GM19438 (cell line): ENCODE results near the gene PTGIR.

ENCODE experiments used
- ATAC-seq: cut with Tn5 transposase; IDR thresholded peaks from one replicate; pipeline ENCODE4 v1.9.1; 2021; ENCODE audit warnings: low read depth; ENCODE audit not compliant: unreplicated experiment

PTGIR gene

GRCh38 chr19:46601318-46602224 is 23.3 kb downstream of the PTGIR start, which contains the start of gene CALM3:
Gene CALM3 (plus strand): TSS chr19:46601330. CDS start chr19:46601435, 105 bp downstream.
- ATAC-seq = peak; percentile 46

- ATAC-seq = peak; percentile 72
Measured at GRCh38 chr19:46600384-46601317, 24.2 kb downstream of the PTGIR start.

GRCh38 chr19:46599716-46600373 is 25.0 kb downstream of the PTGIR start:
- no peak for ATAC-seq

DNA sequence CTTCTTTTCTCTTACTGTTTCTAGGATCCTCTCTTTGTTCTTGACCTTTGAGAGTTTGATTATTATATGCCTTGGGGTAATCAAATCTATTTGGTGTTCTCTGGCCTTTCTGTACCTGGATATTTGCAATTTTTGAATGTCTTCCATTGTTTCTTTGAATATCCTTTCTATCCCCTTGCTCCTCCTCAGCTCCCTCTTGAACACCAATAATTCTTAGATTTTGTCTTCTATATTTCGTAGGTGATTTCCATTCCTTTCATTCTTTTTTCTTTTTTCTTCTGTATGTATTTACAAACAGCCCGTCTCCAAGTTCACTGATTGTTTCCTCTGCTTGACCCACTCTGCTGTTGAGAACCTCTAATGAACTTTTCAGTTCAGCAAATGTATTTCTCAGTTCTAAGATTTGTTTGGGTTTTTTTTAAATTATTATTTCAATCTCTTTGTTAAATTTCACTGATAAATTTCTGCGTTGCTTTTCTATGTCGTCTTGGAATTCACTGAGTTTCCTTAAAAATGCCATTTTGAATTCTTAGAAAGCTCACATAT is 26.4 kb downstream of the PTGIR start:
- ATAC-seq = no peak

DNA sequence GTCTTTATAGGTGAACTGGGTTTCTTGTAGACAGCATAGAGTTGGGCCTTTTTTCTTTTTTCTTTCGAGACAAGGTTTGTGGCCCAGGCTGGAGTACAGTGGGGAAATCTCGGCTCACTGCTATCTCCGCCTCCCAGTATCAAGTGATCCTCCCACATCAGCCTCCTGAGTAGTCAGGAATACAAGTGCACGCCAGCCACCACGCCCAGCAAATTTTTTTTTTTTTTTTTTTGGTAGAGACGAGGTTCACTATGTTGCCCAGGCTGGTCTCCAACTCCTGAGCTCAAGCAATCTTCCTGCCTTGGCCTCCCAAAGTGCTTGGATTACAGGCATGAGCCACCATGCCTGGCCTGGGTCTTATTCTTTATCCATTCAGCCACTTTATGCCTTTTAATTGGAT is 28.9 kb downstream of the PTGIR start:
- no peak for ATAC-seq

- no peak for ATAC-seq
Measured at GRCh38 chr19:46591870-46592269, 33.0 kb downstream of the PTGIR start.

GRCh38 chr19:46591254-46591653 is 33.6 kb downstream of the PTGIR start:
- ATAC-seq = no peak

DNA sequence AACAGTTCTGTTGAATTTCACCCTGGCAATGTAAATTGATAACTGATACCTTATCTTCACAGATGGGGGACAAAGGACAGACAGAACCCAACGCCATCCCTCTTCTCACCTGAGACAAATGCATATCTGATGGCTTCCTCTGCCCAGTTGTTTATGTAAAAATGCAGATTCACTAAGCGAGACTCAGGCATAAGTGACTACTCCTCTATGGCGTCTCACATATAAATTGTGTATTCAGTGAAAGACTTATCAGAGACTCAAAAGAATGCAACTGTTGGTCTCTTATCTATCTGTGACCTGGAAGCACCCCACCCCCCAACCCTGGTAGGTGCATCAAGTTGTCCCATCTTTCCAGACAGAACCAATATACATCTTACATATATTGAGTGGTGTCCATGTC is 37.0 kb downstream of the PTGIR start:
- ATAC-seq = no peak

- ATAC-seq = no peak
Measured at GRCh38 chr19:46586294-46586693, 38.6 kb downstream of the PTGIR start.

DNA sequence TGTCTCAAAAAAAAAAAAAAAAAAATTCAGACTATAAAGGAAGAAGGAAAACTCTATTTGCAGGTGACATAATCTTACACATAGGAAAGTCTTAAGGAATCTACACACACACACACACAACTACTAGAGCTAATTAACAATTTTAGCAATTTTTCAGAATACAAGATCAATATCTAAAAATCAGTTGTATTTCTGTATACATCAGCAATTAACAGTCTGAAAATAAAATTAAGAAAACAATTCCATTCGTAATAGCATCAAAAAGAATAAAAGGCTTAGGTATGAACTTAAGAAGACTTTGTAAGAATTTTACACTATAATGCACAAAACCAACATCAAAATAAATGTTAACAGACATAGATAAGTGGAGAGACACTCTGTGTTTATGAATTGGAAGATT is 39.4 kb downstream of the PTGIR start:
- ATAC-seq = no peak

DNA sequence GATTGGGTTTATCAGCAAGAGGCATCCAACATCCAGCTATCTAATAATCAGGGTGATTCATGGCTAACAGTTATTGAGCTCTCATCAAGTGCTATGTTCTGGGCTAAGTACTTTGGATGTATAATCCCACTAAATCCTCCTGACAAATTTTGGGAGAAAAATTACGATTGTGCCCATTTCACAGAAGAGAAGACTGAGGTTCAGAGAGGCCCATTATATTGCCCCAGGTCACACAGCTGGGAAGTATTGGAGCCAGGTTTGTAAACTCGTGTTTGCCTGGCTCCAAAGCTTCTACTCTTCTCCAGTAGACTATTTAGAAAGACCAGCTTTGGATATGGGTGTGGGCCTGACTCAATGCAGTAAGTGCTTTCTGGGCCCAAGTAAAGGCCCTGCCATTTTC is 44.6 kb downstream of the PTGIR start:
- ATAC-seq = no peak

DNA sequence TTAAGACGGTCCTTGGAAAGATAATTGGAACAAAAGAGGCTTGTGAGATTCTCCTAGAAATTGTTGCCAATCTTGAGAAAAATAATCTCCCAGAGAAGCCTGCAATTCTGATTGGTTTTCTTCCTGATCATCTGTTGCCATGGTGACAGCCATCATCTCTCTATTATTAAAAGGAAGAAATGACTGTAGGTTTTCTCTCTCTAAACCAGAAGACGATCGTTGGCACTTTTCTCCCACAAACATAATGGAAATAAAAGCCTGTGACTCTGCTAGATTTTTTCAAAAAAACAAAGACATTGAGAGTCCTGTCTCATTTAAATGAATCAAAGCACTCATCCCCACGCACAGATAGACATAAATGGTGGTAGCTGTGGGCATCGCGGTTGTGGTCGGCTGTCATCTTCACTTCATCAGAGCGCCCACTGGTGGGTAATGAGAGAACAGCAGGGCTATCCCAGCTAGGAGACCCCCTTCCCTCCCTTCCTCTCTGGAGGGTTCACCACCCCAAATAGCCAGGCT is 45.5 kb downstream of the PTGIR start:
- ATAC-seq = no peak

GRCh38 chr19:46578450-46578849 is 46.4 kb downstream of the PTGIR start:
- no peak for ATAC-seq

DNA sequence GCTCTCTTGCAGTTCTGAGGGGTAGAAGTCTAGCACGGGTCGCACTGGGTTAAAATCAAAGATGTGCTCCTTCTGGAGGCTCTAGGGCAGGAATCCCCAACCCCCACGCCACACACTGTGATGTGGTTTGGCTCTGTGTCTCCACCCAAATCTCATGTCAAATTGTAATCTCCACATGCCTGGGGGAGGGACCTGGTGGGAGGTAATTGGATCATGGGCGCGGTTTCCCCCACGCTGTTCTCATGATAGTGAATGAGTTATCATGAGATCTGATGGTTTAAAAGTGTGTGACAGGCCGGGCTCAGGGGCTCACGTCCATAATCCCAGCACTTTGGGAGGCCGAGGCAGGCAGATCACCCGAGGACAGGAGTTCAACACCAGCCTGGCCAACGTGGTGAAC is 50.4 kb downstream of the PTGIR start:
- no peak for ATAC-seq

DNA sequence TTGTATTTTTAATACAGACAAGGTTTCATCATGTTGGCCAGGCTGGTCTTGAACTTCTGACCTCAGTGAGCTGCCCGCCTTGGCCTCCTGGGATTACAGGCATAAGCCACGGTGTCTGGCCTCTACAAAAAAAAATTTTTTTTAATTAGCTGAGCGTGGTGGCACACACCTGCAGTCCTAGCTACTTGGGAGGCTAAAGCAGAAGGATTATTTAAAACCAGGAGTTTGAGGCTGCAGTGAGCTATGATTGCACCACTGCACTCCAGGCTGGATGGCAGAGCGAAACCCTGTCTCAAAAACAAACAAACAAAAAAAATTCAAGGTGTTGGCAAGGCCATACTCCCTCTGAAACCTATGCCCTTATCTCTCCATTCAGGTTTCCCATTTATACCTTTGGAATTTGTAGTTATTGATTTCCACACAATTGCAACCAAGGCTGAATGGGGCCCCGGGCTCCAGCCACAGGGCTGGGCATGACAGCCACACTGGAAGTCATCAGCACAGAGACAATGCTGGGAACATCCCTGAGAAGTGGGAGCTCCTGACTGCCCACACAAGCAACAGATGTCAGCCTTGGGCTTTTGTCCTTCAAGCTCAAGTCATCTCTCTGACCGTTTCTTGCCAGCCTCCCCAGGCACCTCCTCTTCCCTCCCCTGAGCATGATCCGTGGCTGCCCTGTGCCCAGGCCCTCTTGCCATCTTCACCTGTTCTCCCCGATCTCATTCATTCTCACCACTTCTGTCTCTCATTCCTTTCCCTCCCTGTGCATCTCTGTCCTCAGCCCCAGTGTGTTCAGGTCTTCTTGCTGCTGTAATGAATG is 51.0 kb downstream of the PTGIR start:
- no peak for ATAC-seq

DNA sequence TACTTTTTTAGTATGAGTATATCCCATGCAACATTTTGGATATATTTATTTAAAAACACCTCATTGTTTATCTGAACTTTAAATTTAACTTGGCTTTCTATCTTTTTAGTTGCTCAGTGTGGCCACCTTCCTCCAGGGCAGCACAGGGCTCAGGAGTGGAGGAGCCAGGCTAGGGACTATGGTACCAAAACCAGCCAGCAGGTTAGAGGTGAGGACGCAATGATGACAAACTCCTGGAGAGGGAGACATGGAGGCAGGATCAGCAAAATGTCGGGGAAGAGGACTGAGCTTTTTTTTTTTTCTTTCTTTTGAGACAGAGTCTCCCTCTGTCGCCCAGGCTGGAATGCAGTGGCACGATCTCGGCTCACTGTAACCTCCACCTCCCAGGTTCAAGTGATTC is 53.4 kb downstream of the PTGIR start:
- no peak for ATAC-seq
